K562 (cell line): ENCODE measurements around the gene ERN1. TPM values are rescaled to one million over a fixed set of nuclear protein-coding genes. Genes with fewer than 3 reads are reported as not detected.

ENCODE experiments used
- ATAC-seq: fragments of 200-7000 bp; cut with Tn5 transposase; 3 replicates; pipeline ENCODE4 v1.9.1; 2020; ENCODE audit warnings: moderate library complexity
- Bru-seq: library from RNA; stranded (reverse); fragments of 400-500 nt; gene quantifications from one replicate; lab custom pipeline; 2021; lab: Mats Ljungman, UMichigan
- BruChase-seq, 2 experiments: library from RNA; stranded (reverse); fragments of 400-500 nt; gene quantifications; one replicate each; lab custom pipeline; 2021; lab: Mats Ljungman, UMichigan
- BruUV-seq: library from RNA; stranded (reverse); fragments of 400-500 nt; replicated peaks from 2 replicates; lab custom pipeline; 2021; lab: Mats Ljungman, UMichigan
- CTCF ChIA-PET: fragments of 300-600 bp; formaldehyde crosslinking; extraction: SDS; loops from one replicate; lab custom pipeline; 2021; ENCODE audit warnings: low intra/inter-chr PET ratio; lab: Yijun Ruan, JAX
- POLR2A ChIA-PET: fragments of 300-600, 350-650 bp; sonication (Branson Sonifier 250); formaldehyde crosslinking; extraction: SDS; loops from one replicate; lab custom pipeline; 2021; ENCODE audit warnings: antibody characterized with exemption, inconsistent platforms; lab: Yijun Ruan, JAX
- DNase-seq, 4 experiments: peaks; one replicate each; pipeline versions ENCODE4 v3.0.0 to v3.0.0-alpha.2; 2011 to 2018; ENCODE audit warnings: low spot score in 3 of 4, mixed read lengths in 3 of 4; ENCODE audit errors: extremely low read depth in 1 of 4
- FAIRE-seq: peaks from 2 replicates; lab custom pipeline; 2011; peaks lifted over from hg19 to GRCh38; lab: Jason Lieb, UNC
- H2AFZ ChIP-seq: 2 replicates; pipeline ENCODE4 v1.6.0; 2011; ENCODE audit warnings: low read depth, low read length, control low read depth, inconsistent platforms
- H3K27ac ChIP-seq: fragments of 200-600 bp; 3 replicates; pipeline ENCODE4 v1.8.0; 2011; ENCODE audit warnings: low read depth, mild to moderate bottlenecking, control low read depth, inconsistent platforms, low read length, moderate library complexity, mixed read lengths; ENCODE audit errors: extremely low read depth
- H3K27me3 ChIP-seq, 2 experiments: fragments of 300-600 bp in 1 of 2; 2 replicates in 1 of 2; 3 replicates in 1 of 2; pipeline versions ENCODE4 v1.6.0 to v1.8.0; 2011; ENCODE audit warnings: inconsistent platforms in 2 of 2, low read length in 2 of 2, mild to moderate bottlenecking in 1 of 2, mixed read lengths in 1 of 2, moderate library complexity in 1 of 2; ENCODE audit not compliant: control insufficient read depth in 2 of 2, insufficient read depth in 2 of 2
- H3K36me3 ChIP-seq: fragments of 300-600 bp; 3 replicates; pipeline ENCODE4 v1.8.0; 2011; ENCODE audit warnings: mild to moderate bottlenecking, low read length, inconsistent platforms; ENCODE audit not compliant: control insufficient read depth, insufficient read depth
- H3K4me1 ChIP-seq, 2 experiments: fragments of 200-600 bp in 1 of 2; replicated peaks in 1 of 2; 2 replicates in 1 of 2; 3 replicates in 1 of 2; pipeline versions ENCODE4 v1.5.1 to v1.8.0; 2011; ENCODE audit warnings: inconsistent platforms in 2 of 2, low read length in 2 of 2, mild to moderate bottlenecking in 1 of 2, mixed read lengths in 1 of 2, moderate library complexity in 1 of 2; ENCODE audit not compliant: control insufficient read depth in 2 of 2, insufficient read depth in 2 of 2
- H3K4me2 ChIP-seq: 2 replicates; pipeline ENCODE4 v1.6.1; 2011; ENCODE audit warnings: low read length, control low read depth, inconsistent platforms, mixed read lengths; ENCODE audit not compliant: insufficient read depth
- H3K4me3 ChIP-seq: fragments of 200-600 bp; sonication (generic), shearing (Covaris generic); 2 replicates; pipeline ENCODE4 v1.5.1; 2016; ENCODE audit warnings: control low read depth, inconsistent platforms
- H3K79me2 ChIP-seq: fragments of 200-600 bp; 3 replicates; pipeline ENCODE4 v1.8.0; 2011; ENCODE audit warnings: low read length, inconsistent platforms; ENCODE audit not compliant: control insufficient read depth, insufficient read depth
- H3K9ac ChIP-seq, 2 experiments: 2 replicates each; pipeline versions ENCODE4 v1.6.0 to v1.6.1; 2011; ENCODE audit warnings: low read depth in 2 of 2, low read length in 2 of 2, control low read depth in 1 of 2, inconsistent platforms in 1 of 2, mild to moderate bottlenecking in 1 of 2, mixed read lengths in 1 of 2; ENCODE audit not compliant: insufficient read depth in 1 of 2
- H3K9me1 ChIP-seq: one replicate; pipeline ENCODE4 v1.6.0; 2011; ENCODE audit warnings: inconsistent platforms, mild to moderate bottlenecking, low read length, moderate library complexity; ENCODE audit not compliant: control insufficient read depth, insufficient read depth
- H3K9me3 ChIP-seq: replicated peaks from 2 replicates; pipeline ENCODE4 v1.5.1; 2011; ENCODE audit warnings: low read depth, low read length, inconsistent platforms; ENCODE audit not compliant: control insufficient read depth, insufficient read depth
- H4K20me1 ChIP-seq: replicated peaks from 2 replicates; pipeline ENCODE4 v1.6.1; 2011; ENCODE audit warnings: low read length, inconsistent platforms, mixed read lengths; ENCODE audit not compliant: control insufficient read depth, insufficient read depth
- HDAC1 ChIP-seq, 2 experiments: fragments of 450-650 bp; IDR thresholded peaks; 2 replicates each; pipeline ENCODE4 v1.6.1; 2016 to 2017; ENCODE audit warnings: inconsistent platforms in 1 of 2, mild to moderate bottlenecking in 1 of 2, moderate library complexity in 1 of 2
- MTA1 ChIP-seq: fragments of 450-650 bp; IDR thresholded peaks from 2 replicates; pipeline ENCODE4 v1.6.1; 2017; ENCODE audit warnings: borderline replicate concordance
- MYC ChIP-seq, 2 experiments: fragments of 250-450 bp in 1 of 2; sonication (Bioruptor Pico) in 1 of 2; IDR thresholded peaks; 2 replicates each; pipeline versions ENCODE4 v1.5.1 to v1.6.1; 2012 to 2021; ENCODE audit warnings: low read depth in 2 of 2, borderline replicate concordance in 1 of 2, improper control_type of control experiment in 1 of 2, low read length in 1 of 2, mild to moderate bottlenecking in 1 of 2, moderate library complexity in 1 of 2
- SMAD1 ChIP-seq: fragments of 150-350 bp; IDR thresholded peaks from 2 replicates; pipeline ENCODE4 v1.6.1; 2014; ENCODE audit warnings: low read length, low read depth; ENCODE audit not compliant: partially characterized antibody
- SNAPC5 ChIP-seq: fragments of 250-450 bp; sonication (Bioruptor Pico); IDR thresholded peaks from 2 replicates; pipeline ENCODE4 v1.8.0; 2021; ENCODE audit warnings: moderate library complexity, mild to moderate bottlenecking, inconsistent platforms
- USF2 ChIP-seq: sonication (generic); formaldehyde crosslinking; IDR thresholded peaks from 2 replicates; pipeline ENCODE4 v1.5.0; 2020; ENCODE audit warnings: missing genetic modification reagents
- YY1 ChIP-seq, 3 experiments: IDR thresholded peaks; 2 replicates each; pipeline ENCODE4 v1.6.1; 2011; ENCODE audit warnings: low read length in 2 of 3, mild to moderate bottlenecking in 2 of 3, moderate library complexity in 2 of 3, borderline replicate concordance in 1 of 3, control low read depth in 1 of 3, low read depth in 1 of 3; ENCODE audit not compliant: insufficient read depth in 3 of 3, insufficient replicate concordance in 2 of 3, control insufficient read depth in 1 of 3, insufficient read length in 1 of 3; ENCODE audit errors: extremely low read depth in 1 of 3
- ZBTB7A ChIP-seq: IDR thresholded peaks from 2 replicates; pipeline ENCODE4 v1.6.1; 2011; ENCODE audit warnings: low read depth, mild to moderate bottlenecking, low read length, moderate library complexity, borderline replicate concordance; ENCODE audit not compliant: control insufficient read depth
- ZBTB9 ChIP-seq: fragments of 450-650 bp; formaldehyde crosslinking; IDR thresholded peaks from 2 replicates; pipeline ENCODE4 v1.4.0; 2020; ENCODE audit warnings: mild to moderate bottlenecking, moderate library complexity
- WGBS: fragments of 100-300 bp; shearing (Covaris generic); methylation state at CpG from one replicate; pipeline ENCODE4 v1.1.6; 2016; ENCODE audit warnings: low coverage, mixed read lengths; ENCODE audit not compliant: insufficient coverage; ENCODE audit errors: missing lambda C conversion rate; 5-methylcytosine and 5-hydroxymethylcytosine counted together
- in situ Hi-C: fragments of 300-500 bp; cut with MboI; formaldehyde crosslinking; loops from 4 replicates; pipeline ENCODE4 v1.15.0; 2018; ENCODE audit warnings: inconsistent platforms, mixed read lengths
- intact Hi-C: fragments of 100-400 bp; cut with micrococcal nuclease; formaldehyde crosslinking; loops from 2 replicates; pipeline ENCODE4 v1.14.2; 2022
- long read RNA-seq, 3 experiments: library from polyadenylated mRNA in 2 of 3; library from RNA in 1 of 3; unstranded in 2 of 3; stranded (forward) in 1 of 3; transcript quantifications; one replicate each; pipeline ENCODE4 v2.0.0, GENCODE V29; 2019 to 2022
- polyA minus RNA-seq, 3 experiments: library from RNA; depleted of rRNA, polyadenylated mRNA; stranded (reverse); fragments of >200 nt; gene quantifications; 2 replicates each; pipeline ENCODE4 v1.2.3, GENCODE V29; 2011
- polyA plus RNA-seq, 8 experiments: library from polyadenylated mRNA; depleted of rRNA in 4 of 8; stranded (reverse) in 5 of 8; unstranded in 3 of 8; fragments of >200 nt; fragmentation: Nextera tagmentation in 2 of 8; fragmentation: Illumina TruSeq in 1 of 8; extraction: Ambion mirVana in 2 of 8; extraction: Trizol in 1 of 8; gene quantifications; 2 replicates each; pipeline versions ENCODE4 v1.2.1 to v1.2.3, GENCODE V29; 2011 to 2014; ENCODE audit warnings: inconsistent platforms in 1 of 8, missing spikeins in 1 of 8
- total RNA-seq, 7 experiments: library from RNA; depleted of rRNA in 6 of 7; stranded (reverse); fragments of >200 nt in 6 of 7; fragmentation: Illumina TruSeq in 2 of 7; extraction: Trizol in 2 of 7; gene quantifications; 2 replicates each; pipeline versions ENCODE4 v1.2.1 to v1.2.3, GENCODE V29; 2011 to 2021; ENCODE audit warnings: low replicate concordance in 1 of 7

ERN1 gene
- 41.9 and 57.7 TPM in 2 replicates for total RNA-seq (2011; cell fraction: chromatin; rRNA removed; ENCODE audit: low replicate concordance)
- total RNA-seq (2011; cell fraction: nucleolus; rRNA removed), result 29.5 and 31.2 TPM in 2 replicates
- total RNA-seq (2011; cell fraction: nucleoplasm; rRNA removed), result 35.3 and 46.4 TPM in 2 replicates
- total RNA-seq (2014; rRNA removed), result 7.9 and 10.2 TPM in 2 replicates
- 7.3 and 12.3 TPM in 2 replicates for total RNA-seq (2014; rRNA removed; fragmentation: Illumina TruSeq; extraction: Trizol)
- total RNA-seq (2015; rRNA removed; fragmentation: Illumina TruSeq; extraction: Trizol), result 5.4 TPM in 2 replicates
- 19.2 and 22.5 TPM in 2 replicates for total RNA-seq (2021)
- 9.1 and 11.3 TPM in 2 replicates for polyA plus RNA-seq (2011; rRNA removed)
- 3.3 and 5.2 TPM in 2 replicates for polyA plus RNA-seq (2011; cell fraction: cytosol; rRNA removed)
- polyA plus RNA-seq (2011; cell fraction: nucleus; rRNA removed), result 9.2 and 9.7 TPM in 2 replicates
- polyA plus RNA-seq (2012), result 5.1 and 14.2 TPM in 2 replicates
- 6.6 and 8.2 TPM in 2 replicates for polyA plus RNA-seq (2014; fragmentation: Illumina TruSeq; extraction: Trizol)
- polyA plus RNA-seq (2014; fragmentation: Nextera tagmentation; extraction: Ambion mirVana), result 1 to 10 TPM; 2.1 to 4.3 TPM
- 7.0 and 8.6 TPM in 2 replicates for polyA plus RNA-seq (2014; rRNA removed)
- 8.2 and 11.4 TPM in 2 replicates for polyA minus RNA-seq (2011; rRNA and poly(A)+ RNA removed)
- polyA minus RNA-seq (2011; cell fraction: cytosol; rRNA and poly(A)+ RNA removed), result 4.9 and 5.2 TPM in 2 replicates
- polyA minus RNA-seq (2011; cell fraction: nucleus; rRNA and poly(A)+ RNA removed), result 8.3 and 12.1 TPM in 2 replicates
- percentile 69 among the genes with signal in this experiment for Bru-seq, nascent RNA
- BruChase-seq, experiment 1, labeled RNA remaining after a 2-hour chase, result percentile 72 among the genes with signal in this experiment
- percentile 74 among the genes with signal in this experiment for BruChase-seq, experiment 2, labeled RNA remaining after a 6-hour chase
- long read RNA-seq, experiment 1, transcript ERN1-208 (1 exons, 2,068 nt), result major isoform, 14 of 26 reads
- long read RNA-seq, experiment 1, partial matches to known transcripts, result 8 of 26 reads
- long read RNA-seq, experiment 1, other reads (novel, unspliced or antisense), result 4 of 26 reads
- long read RNA-seq, experiment 2, transcript ERN1-208 (1 exons, 2,068 nt), result major isoform, 5 of 12 reads
- long read RNA-seq, experiment 2, partial matches to known transcripts, result 1 of 12 reads
- long read RNA-seq, experiment 2, other reads (novel, unspliced or antisense), result 6 of 12 reads
- long read RNA-seq, experiment 3, partial matches to known transcripts, result 0 of 4 reads
- long read RNA-seq, experiment 3, other reads (novel, unspliced or antisense), result 1 of 4 reads

GRCh38 chr17:64129765-64130558 is at the start of gene ERN1:
ERN1 (minus strand) TSS chr17:64130144; CDS start chr17:64130029, 115 bp downstream.
- 6% methylated on average over 41 of the region's 98 CpGs for WGBS
- Histone ChIP-seq H3K9me1 (peaks cover 3% of the 10 kb centered on the region), H3K27ac (peak within 1 kb of the TSS; percentile 84), H3K9me3 (no peaks in the 10 kb centered on the region), H3K9ac (peak within 1 kb of the TSS; percentile 84 to 95), H3K36me3 (no peaks in the 10 kb centered on the region), H3K4me2 (peak within 1 kb of the TSS; percentile 93), H4K20me1 (no peaks in the 10 kb centered on the region), H3K79me2 (peaks cover 37% of the 10 kb centered on the region), H2AFZ (peak within 1 kb of the TSS; percentile 94), H3K4me3 (peak within 1 kb of the TSS; percentile 84), H3K27me3 (no peaks in the 10 kb centered on the region), H3K4me1 (peaks cover 16 to 19% of the 10 kb centered on the region in 2 experiments; a peak in 4 of 5 replicates)
- CTCF ChIA-PET, result no interaction called here
- in situ Hi-C loops (loop anchor here (5.0 to 10.0 kb wide), 3 partner anchors 68 to 218 kb away; partner anchors contain the start of gene CSHL1), intact Hi-C loops (loop anchor here (1.0 to 5.0 kb wide), 3 partner anchors 48 to 213 kb away; partner anchors contain the start of gene GH1)
- no TSS peak for BruUV-seq
- FAIRE-seq (no peak), DNase-seq (peak; percentile 93 to 96 (median 96)), ATAC-seq (peak; percentile 95)
- POLR2A ChIA-PET, result interaction anchor here (0.7 to 2.3 kb wide), 13 partner anchors 9 to 150 kb away, joined by 3 to 13 read pairs (median 4); no protein-coding TSS in a partner anchor
- no peak for TF ChIP-seq MTA1
- no peak for TF ChIP-seq SNAPC5 (CRISPR knock-in tag)
- peak in 2 of 3 experiments; percentile 82 to 83 for TF ChIP-seq YY1 (IDR thresholded peaks at IDR 0.05; ENCODE audit: borderline replicate concordance in 1 of 3, control insufficient read depth in 1 of 3, extremely low read depth in 1 of 3, insufficient read depth in 3 of 3, insufficient read length in 1 of 3, insufficient replicate concordance in 2 of 3, low read depth in 1 of 3, low read length in 2 of 3)
- TF ChIP-seq USF2 (CRISPR knock-in tag), result no peak
- TF ChIP-seq ZBTB7A, result peak; percentile 71; the same call in 1 of the 2 replicates
- TF ChIP-seq SMAD1, result peak; percentile 44
- TF ChIP-seq ZBTB9 (CRISPR knock-in tag), result peak; percentile 58; the same call in 1 of the 2 replicates
- TF ChIP-seq MYC (IDR thresholded peaks at IDR 0.05; ENCODE audit: low read depth, low read length), result peak; percentile 51; the same call in 1 of the 2 replicates
- no peak for TF ChIP-seq MYC (CRISPR knock-in tag; IDR thresholded peaks at IDR 0.05; ENCODE audit: borderline replicate concordance, low read depth)
- TF ChIP-seq HDAC1 (IDR thresholded peaks at IDR 0.05), result peak in 1 of 2 experiments; percentile 65; a peak in 2 of 4 replicates
